Measurements from ENCODE around the gene EFCAB6. TPM values are rescaled to one million over a fixed set of nuclear protein-coding genes. Genes with fewer than 3 reads are reported as not detected.

EFCAB6 gene
- total RNA-seq, 1 experiment from 2014 or later, result 0.21 TPM

GRCh38 chr22:43498856-43499253, 313.2 kb downstream of the EFCAB6 start:
- Histone ChIP-seq H3K9me3 (ENCODE audit: control insufficient read depth, insufficient read depth, low read depth, low read length) (no peaks in the 10 kb centered on the region), H3K27ac (ENCODE audit: low read length) (no peak overlapping the region), H3K27me3 (ENCODE audit: control insufficient read depth, insufficient read depth, low read length) (no peaks in the 10 kb centered on the region), H3K4me3 (ENCODE audit: low read depth in 2 of 2, low read length in 2 of 2) (no peak overlapping the region), H3K36me3 (ENCODE audit: control insufficient read depth, insufficient read depth, low read length) (no peaks in the 10 kb centered on the region), H3K4me1 (ENCODE audit: control insufficient read depth, insufficient read depth, low read length) (no peaks in the 10 kb centered on the region)
- CTCF ChIA-PET, result no interaction called here
- ATAC-seq (no peak), DNase-seq (ENCODE audit: low read depth, low spot score) (no peak)
- intact Hi-C loops (cut with micrococcal nuclease; ENCODE audit: unreplicated experiment), result no loop called here
- BruUV-seq (replicated peaks), result no TSS peak
- POLR2A ChIA-PET, result no interaction called here
- TF ChIP-seq, protein P1, sequence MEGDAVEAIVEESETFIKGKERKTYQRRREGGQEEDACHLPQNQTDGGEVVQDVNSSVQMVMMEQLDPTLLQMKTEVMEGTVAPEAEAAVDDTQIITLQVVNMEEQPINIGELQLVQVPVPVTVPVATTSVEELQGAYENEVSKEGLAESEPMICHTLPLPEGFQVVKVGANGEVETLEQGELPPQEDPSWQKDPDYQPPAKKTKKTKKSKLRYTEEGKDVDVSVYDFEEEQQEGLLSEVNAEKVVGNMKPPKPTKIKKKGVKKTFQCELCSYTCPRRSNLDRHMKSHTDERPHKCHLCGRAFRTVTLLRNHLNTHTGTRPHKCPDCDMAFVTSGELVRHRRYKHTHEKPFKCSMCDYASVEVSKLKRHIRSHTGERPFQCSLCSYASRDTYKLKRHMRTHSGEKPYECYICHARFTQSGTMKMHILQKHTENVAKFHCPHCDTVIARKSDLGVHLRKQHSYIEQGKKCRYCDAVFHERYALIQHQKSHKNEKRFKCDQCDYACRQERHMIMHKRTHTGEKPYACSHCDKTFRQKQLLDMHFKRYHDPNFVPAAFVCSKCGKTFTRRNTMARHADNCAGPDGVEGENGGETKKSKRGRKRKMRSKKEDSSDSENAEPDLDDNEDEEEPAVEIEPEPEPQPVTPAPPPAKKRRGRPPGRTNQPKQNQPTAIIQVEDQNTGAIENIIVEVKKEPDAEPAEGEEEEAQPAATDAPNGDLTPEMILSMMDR (IDR thresholded peaks at IDR 0.05), result no peak
- no peak for TF ChIP-seq SIN3A (IDR thresholded peaks at IDR 0.05; ENCODE audit: borderline replicate concordance, insufficient read depth, low read depth, low read length)
- no peak for TF ChIP-seq POLR2AphosphoS5 (IDR thresholded peaks at IDR 0.05; ENCODE audit: low read depth, low read length)
- no peak for TF ChIP-seq TCF7L2 (IDR thresholded peaks at IDR 0.05; ENCODE audit: low read depth, low read length)
- no peak for TF ChIP-seq REST (IDR thresholded peaks at IDR 0.05; ENCODE audit: insufficient read depth in 1 of 2, low read depth in 2 of 2, low read length in 1 of 2)
- in situ Hi-C loops (cut with HindIII; ENCODE audit: low pct_unique_long_range_greater_than_20kb, low sequenced_read_pairs), result no loop called here

DNA sequence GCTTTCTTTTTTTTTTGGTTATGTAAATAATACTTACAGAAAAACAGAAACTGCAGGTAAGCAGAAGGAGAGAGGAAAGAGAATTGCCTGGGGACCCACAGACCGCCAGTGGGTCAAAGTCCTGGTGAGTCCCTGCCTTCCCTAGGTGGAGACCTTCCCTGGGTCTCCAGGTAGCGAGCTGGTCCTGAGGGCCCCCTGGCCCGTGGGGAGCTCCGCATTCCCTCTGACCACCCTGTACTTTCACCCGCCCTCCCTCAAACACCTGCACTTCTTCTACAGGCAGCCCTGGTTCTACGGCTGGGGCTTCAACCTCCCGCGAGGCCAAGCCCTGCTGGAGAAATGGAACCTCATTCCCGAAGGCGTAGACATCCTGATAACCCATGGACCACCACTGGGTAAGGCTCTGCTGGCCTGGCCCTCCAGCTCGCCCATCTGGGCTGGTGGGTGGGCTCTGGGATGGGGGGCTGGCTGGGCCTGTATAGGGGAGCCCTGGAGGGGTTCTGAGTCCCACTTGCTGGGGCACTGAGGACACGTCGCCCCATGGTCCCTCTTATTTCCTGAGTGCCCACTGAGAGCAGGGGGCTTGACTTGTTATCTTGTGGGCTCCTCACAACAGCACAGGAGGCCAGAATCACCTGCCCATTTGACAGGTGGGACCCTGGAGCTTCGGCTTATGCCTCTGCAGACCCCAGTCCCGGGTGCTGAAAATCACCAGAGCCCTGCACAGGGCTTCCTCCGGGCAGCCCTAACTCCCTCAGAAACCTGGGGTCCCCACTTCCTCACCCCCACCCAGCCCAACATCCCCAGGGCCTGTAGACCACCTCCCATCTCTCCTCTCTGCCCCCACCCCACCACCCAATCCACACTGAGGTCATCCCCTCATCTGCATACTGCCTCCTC, 313.9 kb downstream of the EFCAB6 start:
- ATAC-seq (no peak), DNase-seq (ENCODE audit: low read depth, low spot score) (no peak)
- H3K27me3 ChIP-seq (ENCODE audit: control insufficient read depth, insufficient read depth, low read length), result no peaks in the 10 kb centered on the region
- TF ChIP-seq, protein P1 (IDR thresholded peaks at IDR 0.05), result no peak
- no peak for TF ChIP-seq TCF7L2 (IDR thresholded peaks at IDR 0.05; ENCODE audit: low read depth, low read length)
- no peak for TF ChIP-seq SIN3A (IDR thresholded peaks at IDR 0.05; ENCODE audit: borderline replicate concordance, insufficient read depth, low read depth, low read length)
- TF ChIP-seq POLR2AphosphoS5 (IDR thresholded peaks at IDR 0.05; ENCODE audit: low read depth, low read length), result no peak
- no peak for TF ChIP-seq REST (IDR thresholded peaks at IDR 0.05; ENCODE audit: insufficient read depth in 1 of 2, low read depth in 2 of 2, low read length in 1 of 2)
- in situ Hi-C loops (cut with HindIII; ENCODE audit: low pct_unique_long_range_greater_than_20kb, low sequenced_read_pairs) (no loop called here), intact Hi-C loops (cut with micrococcal nuclease; ENCODE audit: unreplicated experiment) (no loop called here)
- no peak overlapping the region for H3K4me3 ChIP-seq (ENCODE audit: low read depth in 2 of 2, low read length in 2 of 2)
- no TSS peak for BruUV-seq (replicated peaks)
- no peaks in the 10 kb centered on the region for H3K9me3 ChIP-seq (ENCODE audit: control insufficient read depth, insufficient read depth, low read depth, low read length)
- H3K36me3 ChIP-seq (ENCODE audit: control insufficient read depth, insufficient read depth, low read length), result no peaks in the 10 kb centered on the region
- H3K27ac ChIP-seq (ENCODE audit: low read length), result no peak overlapping the region
- CTCF ChIA-PET, result interaction anchor here (0.6 kb wide), 1 partner anchor 726 kb away, joined by 4 read pairs; no protein-coding TSS in a partner anchor
- POLR2A ChIA-PET, result no interaction called here
- H3K4me1 ChIP-seq (ENCODE audit: control insufficient read depth, insufficient read depth, low read length), result no peaks in the 10 kb centered on the region
